GM23248 (cell line): ENCODE measurements around the gene BTLA. TPM values are rescaled to one million over a fixed set of nuclear protein-coding genes. Genes with fewer than 3 reads are reported as not detected.
A peak's percentile ranks its signal among the peaks of the same experiment; 100 is the strongest.

Experiments
- DNase-seq: peaks from one replicate; pipeline ENCODE4 v3.0.0-alpha.2; 2015
- H2AFZ ChIP-seq: fragments of 200-600 bp; sonication (generic); 2 replicates; pipeline ENCODE4 v1.6.1; 2016; ENCODE audit warnings: antibody characterized with exemption
- H3F3A ChIP-seq: fragments of 200-600 bp; sonication (generic); 2 replicates; pipeline ENCODE4 v1.6.1; 2016; ENCODE audit warnings: mild to moderate bottlenecking, antibody characterized with exemption, mixed run types; ENCODE audit not compliant: insufficient read depth
- H3K27ac ChIP-seq: fragments of 200-600 bp; sonication (generic); 2 replicates; pipeline ENCODE4 v1.5.1; 2016; ENCODE audit warnings: mild to moderate bottlenecking
- H3K27me3 ChIP-seq: fragments of 200-600 bp; sonication (generic); replicated peaks from 2 replicates; pipeline ENCODE4 v1.6.1; 2016; ENCODE audit warnings: mild to moderate bottlenecking; ENCODE audit not compliant: insufficient read depth
- H3K36me3 ChIP-seq: fragments of 200-600 bp; sonication (generic); 2 replicates; pipeline ENCODE4 v1.6.1; 2016; ENCODE audit warnings: low read depth, mild to moderate bottlenecking
- H3K4me1 ChIP-seq: fragments of 200-600 bp; sonication (generic); 2 replicates; pipeline ENCODE4 v1.6.1; 2016; ENCODE audit warnings: mild to moderate bottlenecking; ENCODE audit not compliant: insufficient read depth
- H3K4me2 ChIP-seq: fragments of 200-600 bp; sonication (generic); one replicate; pipeline ENCODE4 v1.6.1; 2016; ENCODE audit warnings: mild to moderate bottlenecking; ENCODE audit not compliant: unreplicated experiment
- H3K4me3 ChIP-seq: fragments of 200-600 bp; sonication (generic); 2 replicates; pipeline ENCODE4 v1.5.1; 2016; ENCODE audit warnings: mild to moderate bottlenecking
- H3K79me2 ChIP-seq: fragments of 200-600 bp; sonication (generic); 2 replicates; pipeline ENCODE4 v1.6.1; 2016; ENCODE audit warnings: mild to moderate bottlenecking; ENCODE audit not compliant: insufficient read depth
- H3K9ac ChIP-seq: fragments of 200-600 bp; sonication (generic); 2 replicates; pipeline ENCODE4 v1.6.1; 2016; ENCODE audit warnings: mild to moderate bottlenecking
- H3K9me2 ChIP-seq: fragments of 200-600 bp; sonication (generic); 2 replicates; pipeline ENCODE4 v1.6.1; 2016; ENCODE audit warnings: mixed run types, mild to moderate bottlenecking, moderate library complexity; ENCODE audit not compliant: insufficient read depth
- H3K9me3 ChIP-seq: fragments of 200-600 bp; sonication (generic); one replicate; pipeline ENCODE4 v1.6.1; 2017; ENCODE audit warnings: low read depth
- H4K20me1 ChIP-seq: fragments of 200-600 bp; sonication (generic); 2 replicates; pipeline ENCODE4 v1.6.0; 2016; ENCODE audit not compliant: insufficient read depth
- EZH2 ChIP-seq: fragments of 200-600 bp; sonication (generic); IDR thresholded peaks from 2 replicates; pipeline ENCODE4 v1.6.1; 2018; ENCODE audit warnings: antibody characterized with exemption, mild to moderate bottlenecking; ENCODE audit not compliant: insufficient read depth, poor library complexity, severe bottlenecking
- EZH2phosphoT487 ChIP-seq: fragments of 200-600 bp; sonication (generic); IDR thresholded peaks from 2 replicates; pipeline ENCODE4 v1.6.1; 2018; ENCODE audit warnings: antibody characterized with exemption, moderate library complexity, mild to moderate bottlenecking, low read depth; ENCODE audit not compliant: insufficient read depth
- WGBS, 2 experiments: methylation state at CpG; one replicate each; pipeline ENCODE4 v1.1.6; 2015 to 2017; ENCODE audit warnings: low lambda C conversion rate in 2 of 2, low coverage in 1 of 2; ENCODE audit errors: missing lambda C conversion rate in 2 of 2; 5-methylcytosine and 5-hydroxymethylcytosine counted together
- in situ Hi-C: fragments of 300-500 bp; cut with MboI; formaldehyde crosslinking; loops from 2 replicates; pipeline ENCODE4 v1.15.0; 2020
- polyA plus RNA-seq: library from polyadenylated mRNA; unstranded; fragments of >200 nt; fragmentation: Nextera tagmentation; extraction: Ambion mirVana; gene quantifications from 2 replicates; pipeline ENCODE4 v1.2.1, GENCODE V29; 2016
- total RNA-seq: library from RNA; depleted of rRNA; stranded (reverse); fragments of >200 nt; shearing (Covaris generic); gene quantifications from 2 replicates; pipeline ENCODE4 v1.2.3, GENCODE V29; 2014

Gene BTLA
- total and polyA plus RNA-seq, 2 experiments from 2014 or later: not detected

DNA sequence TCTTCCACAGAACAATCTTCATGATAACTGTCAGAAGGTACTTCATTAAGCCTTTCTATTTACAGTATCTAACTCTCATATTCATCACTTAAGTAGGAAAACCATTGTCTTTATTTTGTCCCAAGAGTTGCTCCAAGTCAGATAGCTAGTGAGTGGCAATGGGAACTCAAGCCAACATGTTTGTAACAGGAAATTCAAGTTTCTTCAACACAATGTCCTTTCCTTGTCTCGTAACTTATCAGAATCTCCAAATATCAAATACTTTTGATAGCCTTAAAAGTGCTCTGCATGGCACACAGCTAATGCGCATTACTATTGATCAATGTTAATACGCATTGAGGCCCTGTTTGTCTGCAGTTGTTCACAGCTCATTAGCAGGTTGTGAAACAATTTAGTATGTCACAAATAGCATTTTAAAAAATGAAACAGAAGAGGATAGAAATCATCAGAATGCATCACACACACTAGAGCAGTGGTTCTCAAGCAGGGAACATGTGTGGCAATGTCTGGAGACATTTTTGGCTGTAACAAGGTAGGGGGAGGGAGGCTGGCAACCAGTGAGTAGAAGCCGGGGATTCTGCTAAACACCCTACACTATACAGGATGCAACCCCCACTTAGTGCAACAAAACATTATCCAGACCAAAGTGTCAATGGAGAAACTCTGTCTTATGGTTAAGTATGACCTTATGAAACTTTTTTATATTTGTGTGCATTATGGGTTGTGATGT, 27.5 kb downstream of the BTLA start:
- no peaks in the 10 kb centered on the region for H3K9me2 ChIP-seq
- H3K4me1 ChIP-seq: no peaks in the 10 kb centered on the region
- H3K27ac ChIP-seq: no peak overlapping the region
- H3F3A ChIP-seq: no peaks in the 10 kb centered on the region
- no peak overlapping the region for H2AFZ ChIP-seq
- H3K9me3 ChIP-seq: no peaks in the 10 kb centered on the region
- no peak overlapping the region for H3K9ac ChIP-seq
- H4K20me1 ChIP-seq: no peaks in the 10 kb centered on the region
- no peak for TF ChIP-seq EZH2phosphoT487
- no peak for TF ChIP-seq EZH2
- H3K4me3 ChIP-seq: no peak overlapping the region
- no peak for DNase-seq
- 51 to 53% methylated on average over 4 of the region's 4 CpGs for WGBS, 2 experiments
- no peak overlapping the region for H3K4me2 ChIP-seq
- 0 out of 2 replicates have a peak, but pooled peaks cover 7% of the 10 kb centered on the region for H3K27me3 ChIP-seq
- in situ Hi-C loops: no loop called here
- no peaks in the 10 kb centered on the region for H3K79me2 ChIP-seq
- H3K36me3 ChIP-seq: no peaks in the 10 kb centered on the region

DNA sequence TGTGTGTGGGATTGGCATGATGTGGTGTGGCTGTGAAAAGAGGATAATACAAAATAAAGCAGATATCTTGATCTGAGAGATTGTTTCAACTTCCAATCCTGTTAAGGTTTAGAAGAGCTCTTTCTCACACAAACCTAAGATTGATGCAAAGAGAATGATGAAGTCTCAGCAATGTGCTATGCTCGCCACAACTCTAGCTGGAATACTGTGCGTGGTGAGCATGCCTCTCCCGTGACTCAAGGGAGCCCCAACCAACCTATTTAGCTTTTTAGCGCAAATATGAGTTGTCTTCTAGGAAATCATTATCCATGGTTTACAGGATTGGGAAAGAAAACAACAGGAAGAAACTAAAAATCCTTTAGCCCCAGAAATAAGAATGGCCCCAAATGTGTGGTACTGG, 28.5 kb downstream of the BTLA start:
- 0 out of 2 replicates have a peak overlapping the region, but pooled peaks have one; percentile 17 for H3K27ac ChIP-seq
- in situ Hi-C loops: no loop called here
- peak; percentile 54 for DNase-seq

DNA sequence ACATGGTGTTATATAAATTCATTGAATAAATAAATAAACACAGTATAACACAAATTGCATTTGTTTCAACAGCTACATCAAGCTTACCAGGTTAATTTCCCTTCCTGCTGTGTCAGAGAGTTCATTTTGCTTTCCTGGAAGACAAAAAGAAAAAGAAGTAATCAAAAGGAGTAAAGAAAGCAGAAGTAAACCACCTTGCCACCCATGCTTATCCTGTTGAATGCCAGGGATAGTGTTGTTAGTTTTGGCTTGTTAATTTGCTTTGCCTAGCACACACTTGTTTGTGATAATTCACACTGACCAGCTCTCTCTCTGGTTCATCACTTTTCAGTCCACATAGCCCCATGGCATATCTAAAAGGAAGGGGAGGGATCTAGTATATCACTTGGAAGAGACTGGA, 29.6 kb downstream of the BTLA start:
- Histone ChIP-seq H4K20me1 (no peaks in the 10 kb centered on the region), H3K79me2 (no peaks in the 10 kb centered on the region), H3K27me3 (0 out of 2 replicates have a peak, but pooled peaks cover 7% of the 10 kb centered on the region), H3F3A (no peaks in the 10 kb centered on the region), H2AFZ (no peak overlapping the region), H3K9ac (no peak overlapping the region), H3K9me2 (no peaks in the 10 kb centered on the region), H3K4me3 (no peak overlapping the region), H3K4me1 (no peaks in the 10 kb centered on the region), H3K36me3 (no peaks in the 10 kb centered on the region), H3K9me3 (no peaks in the 10 kb centered on the region), H3K27ac (no peak overlapping the region), H3K4me2 (no peak overlapping the region)
- TF ChIP-seq EZH2phosphoT487 (no peak), EZH2 (no peak)
- no peak for DNase-seq
- in situ Hi-C loops: no loop called here

More for the DNA sequence above, 28.5 kb downstream of the BTLA start:
- Histone ChIP-seq H3K4me1 (no peaks in the 10 kb centered on the region), H3K9me3 (no peaks in the 10 kb centered on the region), H3K4me3 (no peak overlapping the region), H2AFZ (no peak overlapping the region), H4K20me1 (no peaks in the 10 kb centered on the region), H3K4me2 (peak overlapping the region; percentile 7), H3K9me2 (no peaks in the 10 kb centered on the region), H3F3A (no peaks in the 10 kb centered on the region), H3K36me3 (no peaks in the 10 kb centered on the region), H3K27me3 (0 out of 2 replicates have a peak, but pooled peaks cover 7% of the 10 kb centered on the region), H3K79me2 (no peaks in the 10 kb centered on the region), H3K9ac (no peak overlapping the region)
- 45 to 51% methylated on average over 4 of the region's 4 CpGs for WGBS, 2 experiments
- TF ChIP-seq EZH2phosphoT487 (no peak), EZH2 (no peak)

DNA sequence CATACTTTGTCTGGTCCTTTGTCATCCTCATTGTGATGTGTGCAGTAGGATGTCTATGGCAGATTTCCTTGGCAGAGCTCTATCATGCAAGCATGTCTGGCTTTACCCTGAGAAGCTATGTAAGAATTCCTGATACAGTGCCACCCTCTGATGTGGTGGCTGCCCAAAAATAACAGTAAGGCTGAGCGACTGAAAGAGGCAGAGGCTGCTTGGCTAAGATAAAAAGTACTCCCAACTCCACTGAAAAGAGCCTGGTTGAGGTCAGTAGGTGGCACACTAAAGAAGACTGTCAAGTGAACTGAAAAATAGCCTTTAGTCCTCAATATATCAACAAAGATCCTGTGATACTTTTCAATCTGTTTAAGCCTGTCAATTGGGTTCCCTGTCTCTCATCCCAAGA, 31.7 kb downstream of the BTLA start:
- DNase-seq: no peak
- no peak overlapping the region for H3K4me3 ChIP-seq
- WGBS, 2 experiments: 10 to 20% methylated on average over 1 of the region's 1 CpG
- H3K9ac ChIP-seq: no peak overlapping the region
- H3K27ac ChIP-seq: no peak overlapping the region
- no peaks in the 10 kb centered on the region for H3K79me2 ChIP-seq
- no peaks in the 10 kb centered on the region for H3K9me2 ChIP-seq
- H3K4me2 ChIP-seq: no peak overlapping the region
- no peak for TF ChIP-seq EZH2phosphoT487
- H2AFZ ChIP-seq: no peak overlapping the region
- no peaks in the 10 kb centered on the region for H3K9me3 ChIP-seq
- H3F3A ChIP-seq: no peaks in the 10 kb centered on the region
- H3K4me1 ChIP-seq: no peaks in the 10 kb centered on the region
- 0 out of 2 replicates have a peak, but pooled peaks cover 7% of the 10 kb centered on the region for H3K27me3 ChIP-seq
- H4K20me1 ChIP-seq: no peaks in the 10 kb centered on the region
- in situ Hi-C loops: no loop called here
- H3K36me3 ChIP-seq: no peaks in the 10 kb centered on the region

DNA sequence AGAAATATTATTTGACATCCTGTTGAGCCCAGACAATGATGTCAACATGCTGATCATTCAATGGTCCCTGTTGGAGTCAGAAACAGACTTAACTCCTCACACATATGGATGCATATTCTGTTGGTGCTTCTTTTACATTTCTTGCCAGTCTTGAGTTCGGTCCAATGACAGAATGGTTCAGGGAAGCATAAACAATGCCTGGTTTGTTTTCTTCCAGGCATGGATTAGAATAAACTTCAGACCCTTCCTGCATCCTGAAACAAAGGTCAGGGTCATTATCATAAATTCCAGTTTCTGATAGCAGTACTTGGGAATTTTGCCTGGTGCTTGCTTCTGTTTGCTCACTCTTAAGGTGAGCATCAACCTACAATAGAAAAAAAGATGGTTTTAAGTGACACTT, 33.3 kb downstream of the BTLA start:
- 0% methylated on average over 1 of the region's 1 CpG for WGBS, 2 experiments
- Histone ChIP-seq H3K9ac (no peak overlapping the region), H3K9me2 (no peaks in the 10 kb centered on the region), H3K9me3 (no peaks in the 10 kb centered on the region), H3F3A (no peaks in the 10 kb centered on the region), H2AFZ (no peak overlapping the region), H3K36me3 (no peaks in the 10 kb centered on the region), H3K4me2 (no peak overlapping the region), H3K27me3 (0 out of 2 replicates have a peak, but pooled peaks cover 7% of the 10 kb centered on the region), H3K79me2 (no peaks in the 10 kb centered on the region), H3K4me1 (no peaks in the 10 kb centered on the region), H3K4me3 (no peak overlapping the region), H3K27ac (no peak overlapping the region), H4K20me1 (no peaks in the 10 kb centered on the region)
- no peak for DNase-seq
- in situ Hi-C loops: no loop called here
- TF ChIP-seq EZH2 (no peak), EZH2phosphoT487 (no peak)
